MM.1S (cell line): ENCODE results near the gene LPAR4.

Experiments
- CTCF ChIP-seq: fragments of 300-600 bp; sonication (generic); IDR thresholded peaks from 2 replicates; pipeline ENCODE4 v1.5.1; 2016; ENCODE audit warnings: antibody characterized with exemption, low read length, mixed read lengths
- EZH2 ChIP-seq: fragments of 300-600 bp; sonication (generic); optimal IDR thresholded peaks from 2 replicates; pipeline ENCODE3; 2017; ENCODE audit warnings: low read depth, mild to moderate bottlenecking, antibody characterized with exemption, low read length, mixed read lengths
- EZH2phosphoT487 ChIP-seq: fragments of 300-600 bp; sonication (generic); IDR thresholded peaks from 2 replicates; pipeline ENCODE4 v1.6.1; 2018; ENCODE audit warnings: antibody characterized with exemption, low read length

DNA sequence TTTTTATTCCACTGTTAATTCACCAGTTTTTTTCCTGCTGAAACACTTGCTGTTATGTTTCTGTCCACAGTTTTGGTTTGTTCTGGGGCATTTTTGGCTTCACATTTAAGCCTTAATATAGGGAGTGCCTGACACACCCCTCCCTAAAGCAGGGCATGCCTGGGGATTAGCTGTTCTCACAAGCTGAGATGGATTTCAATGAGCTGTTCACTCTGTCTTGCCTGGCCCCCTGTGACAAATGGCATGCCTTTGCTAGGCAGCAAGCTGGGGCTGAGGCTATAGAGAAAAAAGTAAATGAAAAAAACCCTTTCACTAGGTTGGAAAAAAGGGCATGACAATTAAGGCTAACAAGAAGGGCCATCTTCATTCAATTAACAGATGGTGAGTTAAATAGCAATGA is 22.4 kb downstream of the LPAR4 start:
- TF ChIP-seq CTCF (no peak), EZH2 (no peak), EZH2phosphoT487 (no peak)
